ENCODE data around the gene PHF5A. TPM values are rescaled to one million over a fixed set of nuclear protein-coding genes. Genes with fewer than 3 reads are reported as not detected.
A peak's percentile ranks its signal among the peaks of the same experiment; 100 is the strongest.

The PHF5A gene
- total RNA-seq (2014; rRNA removed; shearing (Covaris generic)) = 111 and 115 TPM in 2 replicates

DNA sequence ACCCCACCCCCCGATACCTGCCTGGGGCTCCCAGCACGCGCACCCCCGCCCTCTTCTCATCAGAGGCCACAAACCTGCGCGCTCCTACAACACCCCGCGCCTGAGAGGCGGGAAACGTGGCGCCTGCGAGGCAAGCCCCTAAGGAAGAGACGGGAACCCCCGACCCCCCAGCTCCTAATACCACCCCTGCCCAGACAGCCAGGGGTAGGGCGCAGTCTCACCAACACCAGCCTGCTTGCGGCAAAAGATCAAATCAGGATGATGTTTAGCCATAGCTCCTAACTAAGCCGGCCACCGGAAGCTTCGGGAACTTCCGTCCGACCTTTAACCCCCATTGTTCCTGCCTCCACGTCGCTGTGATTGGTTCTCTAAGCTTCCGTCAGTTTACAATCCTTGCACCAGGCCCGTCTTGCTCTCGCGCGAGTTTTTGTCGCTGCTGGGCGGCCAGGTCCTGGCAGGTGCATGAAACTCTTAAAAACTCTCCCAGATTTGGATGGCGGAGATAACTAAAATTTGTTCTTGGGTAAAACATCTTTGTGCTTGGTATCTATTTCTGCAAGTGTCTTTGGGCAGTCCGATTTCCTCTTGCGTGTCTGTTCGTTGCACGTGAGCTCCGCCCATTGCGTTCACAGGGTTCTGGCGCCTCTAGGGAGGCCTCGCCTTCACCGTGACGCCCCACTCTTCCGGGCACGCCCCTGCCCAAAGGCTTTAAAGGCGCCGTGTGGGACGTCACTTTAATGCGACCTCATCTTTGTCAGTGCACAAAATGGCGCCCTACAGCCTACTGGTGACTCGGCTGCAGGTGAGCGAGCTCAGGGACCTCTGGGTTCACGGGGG, at the start of gene PHF5A, which contains the start of gene ACO2:
TSS of gene PHF5A (minus strand) at position 312 of the 837 bp plus-strand sequence. CDS start at position 273, 39 bp downstream.
TSS of gene ACO2 (plus strand) at position 737 of the 837 bp plus-strand sequence. CDS start at position 767, 30 bp downstream.
- H3K27me3 ChIP-seq (ENCODE audit: control insufficient read depth, insufficient read depth, low read length) = no peaks in the 10 kb centered on the region
- peaks cover 32% of the 10 kb centered on the region for H3K36me3 ChIP-seq (replicated peaks; ENCODE audit: control insufficient read depth, insufficient read depth, low read length)
- peak; percentile 95 for DNase-seq

GRCh38 chr22:41518048-41518347, 49.5 kb upstream of the PHF5A start:
- Histone ChIP-seq H3K27me3 (ENCODE audit: control insufficient read depth, insufficient read depth, low read length) (no peaks in the 10 kb centered on the region), H3K4me3 (ENCODE audit: insufficient read depth, low read depth, low read length) (no peak overlapping the region), H3K36me3 (replicated peaks; ENCODE audit: control insufficient read depth, insufficient read depth, low read length) (peaks cover 18% of the 10 kb centered on the region)
- DNase-seq = no peak

More for the DNA sequence above, at the start of gene PHF5A, which contains the start of gene ACO2:
- H3K4me3 ChIP-seq (ENCODE audit: insufficient read depth, low read depth, low read length) = peak within 1 kb of the TSS; percentile 91

DNA sequence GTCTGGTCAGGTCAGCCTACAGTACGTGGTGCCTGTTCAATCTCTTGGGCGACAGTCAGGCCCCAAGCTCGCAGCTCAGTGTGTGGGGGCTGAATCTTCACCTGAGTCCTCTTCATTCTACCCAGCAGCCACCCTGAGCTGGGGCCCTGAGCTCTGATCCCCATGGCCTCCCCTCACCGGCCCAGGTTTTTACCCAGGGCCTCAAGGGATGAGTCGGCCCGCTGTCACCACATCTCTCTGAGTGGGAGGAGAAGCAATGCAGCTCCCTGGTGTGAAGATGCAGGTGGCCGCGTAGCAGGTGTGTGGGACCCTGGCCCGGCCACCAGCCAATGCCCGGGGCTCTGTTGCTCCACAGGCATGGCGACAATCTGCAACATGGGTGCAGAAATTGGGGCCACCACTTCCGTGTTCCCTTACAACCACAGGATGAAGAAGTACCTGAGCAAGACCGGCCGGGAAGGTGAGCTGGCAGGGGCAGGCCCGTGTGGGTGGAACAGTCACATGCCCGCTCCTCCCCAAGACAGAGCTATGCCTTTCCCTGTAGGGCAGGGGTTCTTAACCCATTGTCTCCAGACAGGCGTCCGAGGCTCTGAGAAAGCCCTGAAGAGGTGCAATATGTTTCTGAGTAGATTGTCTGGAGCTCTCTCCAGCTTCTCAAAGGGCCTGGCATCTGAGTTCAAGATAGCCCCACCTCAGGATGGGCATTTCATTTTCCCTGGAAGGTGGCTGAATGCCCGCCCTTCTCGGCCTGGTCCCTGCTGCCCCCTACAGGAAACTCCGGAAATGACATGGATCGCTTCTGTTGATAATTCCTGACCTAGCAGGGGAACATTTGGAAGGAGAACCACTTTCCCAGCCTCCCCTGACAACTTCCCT, 48.9 kb upstream of the PHF5A start:
- Histone ChIP-seq H3K4me3 (ENCODE audit: insufficient read depth, low read depth, low read length) (no peak overlapping the region), H3K36me3 (replicated peaks; ENCODE audit: control insufficient read depth, insufficient read depth, low read length) (peaks cover 18% of the 10 kb centered on the region), H3K27me3 (ENCODE audit: control insufficient read depth, insufficient read depth, low read length) (no peaks in the 10 kb centered on the region)
- DNase-seq = peak; percentile 93

GRCh38 chr22:41516462-41516861, 48.0 kb upstream of the PHF5A start:
- H3K27me3 ChIP-seq (ENCODE audit: control insufficient read depth, insufficient read depth, low read length) = no peaks in the 10 kb centered on the region
- H3K36me3 ChIP-seq (replicated peaks; ENCODE audit: control insufficient read depth, insufficient read depth, low read length) = peaks cover 18% of the 10 kb centered on the region
- no peak overlapping the region for H3K4me3 ChIP-seq (ENCODE audit: insufficient read depth, low read depth, low read length)
- no peak for DNase-seq

DNA sequence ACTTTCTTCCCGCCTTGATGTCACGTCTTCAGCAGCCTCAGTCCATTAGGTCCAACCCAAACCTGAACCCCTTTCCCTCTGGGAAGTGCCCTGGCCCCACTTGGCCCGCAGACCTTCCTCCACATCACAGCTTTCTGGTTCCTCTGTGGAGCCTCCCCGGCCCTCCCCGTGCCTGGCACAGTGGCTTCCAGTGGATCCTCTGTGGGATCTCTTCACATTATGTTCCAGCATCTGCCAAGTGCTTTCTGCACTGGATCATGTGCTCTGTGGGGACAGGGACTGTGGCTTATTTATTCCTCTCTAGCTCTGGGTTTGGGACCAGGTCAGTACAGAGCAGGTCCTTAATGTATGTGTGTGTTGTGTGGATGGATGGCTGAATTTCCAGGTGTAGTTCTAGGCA, 44.9 kb upstream of the PHF5A start:
- no peak for DNase-seq
- no peak overlapping the region for H3K4me3 ChIP-seq (ENCODE audit: insufficient read depth, low read depth, low read length)
- no peaks in the 10 kb centered on the region for H3K27me3 ChIP-seq (ENCODE audit: control insufficient read depth, insufficient read depth, low read length)
- peaks cover 14% of the 10 kb centered on the region for H3K36me3 ChIP-seq (replicated peaks; ENCODE audit: control insufficient read depth, insufficient read depth, low read length)

GRCh38 chr22:41512421-41513194, 44.1 kb upstream of the PHF5A start:
- DNase-seq = peak; percentile 98
- H3K36me3 ChIP-seq (replicated peaks; ENCODE audit: control insufficient read depth, insufficient read depth, low read length) = peaks cover 16% of the 10 kb centered on the region
- no peak overlapping the region for H3K4me3 ChIP-seq (ENCODE audit: insufficient read depth, low read depth, low read length)
- no peaks in the 10 kb centered on the region for H3K27me3 ChIP-seq (ENCODE audit: control insufficient read depth, insufficient read depth, low read length)

GRCh38 chr22:41511521-41511968, 43.1 kb upstream of the PHF5A start:
- Histone ChIP-seq H3K4me3 (ENCODE audit: insufficient read depth, low read depth, low read length) (no peak overlapping the region), H3K27me3 (ENCODE audit: control insufficient read depth, insufficient read depth, low read length) (no peaks in the 10 kb centered on the region), H3K36me3 (replicated peaks; ENCODE audit: control insufficient read depth, insufficient read depth, low read length) (peaks cover 16% of the 10 kb centered on the region)
- no peak for DNase-seq

GRCh38 chr22:41508770-41509170, 40.3 kb upstream of the PHF5A start:
- H3K36me3 ChIP-seq (replicated peaks; ENCODE audit: control insufficient read depth, insufficient read depth, low read length) = peaks cover 6% of the 10 kb centered on the region
- DNase-seq = peak; percentile 70
- H3K4me3 ChIP-seq (ENCODE audit: insufficient read depth, low read depth, low read length) = no peak overlapping the region
- no peaks in the 10 kb centered on the region for H3K27me3 ChIP-seq (ENCODE audit: control insufficient read depth, insufficient read depth, low read length)

GRCh38 chr22:41507330-41508063, 39.0 kb upstream of the PHF5A start:
- Histone ChIP-seq H3K27me3 (ENCODE audit: control insufficient read depth, insufficient read depth, low read length) (no peaks in the 10 kb centered on the region), H3K4me3 (ENCODE audit: insufficient read depth, low read depth, low read length) (no peak overlapping the region), H3K36me3 (replicated peaks; ENCODE audit: control insufficient read depth, insufficient read depth, low read length) (peaks cover 4% of the 10 kb centered on the region)
- no peak for DNase-seq

DNA sequence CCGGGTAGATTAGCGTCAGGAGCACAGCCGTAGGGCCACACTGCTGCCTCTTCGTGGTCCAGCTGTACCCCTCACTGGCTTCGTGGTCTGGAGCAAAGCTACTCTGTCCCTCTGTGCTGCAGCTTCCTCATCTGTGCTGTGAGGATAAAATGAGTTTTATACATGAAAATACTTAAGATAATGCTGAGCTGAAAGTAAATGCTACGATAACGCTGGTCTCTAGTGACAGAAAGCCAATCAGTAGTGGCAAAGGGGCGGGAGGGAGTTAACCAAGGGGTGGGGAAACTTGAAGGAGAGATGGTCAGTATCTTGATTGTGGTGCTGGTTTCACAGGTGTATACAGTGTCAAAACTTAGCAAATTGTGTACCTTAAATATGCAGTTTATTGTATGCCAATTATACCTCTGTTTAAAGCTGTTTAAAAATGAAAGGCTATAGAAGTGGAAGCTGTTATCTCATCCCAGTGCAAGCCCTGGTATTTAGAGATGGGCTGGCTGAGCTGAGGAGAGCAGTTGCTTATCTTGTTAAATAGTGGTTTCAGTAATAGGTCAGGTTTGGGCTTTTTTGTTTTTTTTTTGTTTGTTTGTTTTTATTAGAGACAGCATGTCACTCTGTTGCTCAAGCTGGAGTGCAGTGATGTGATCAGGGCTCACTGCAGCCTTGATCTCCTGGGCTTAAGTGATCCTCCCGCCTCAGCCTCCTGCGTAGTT, 37.2 kb upstream of the PHF5A start:
- Histone ChIP-seq H3K4me3 (ENCODE audit: insufficient read depth, low read depth, low read length) (no peak overlapping the region), H3K36me3 (replicated peaks; ENCODE audit: control insufficient read depth, insufficient read depth, low read length) (peaks cover 8% of the 10 kb centered on the region), H3K27me3 (ENCODE audit: control insufficient read depth, insufficient read depth, low read length) (no peaks in the 10 kb centered on the region)
- no peak for DNase-seq

- no peak overlapping the region for H3K4me3 ChIP-seq (ENCODE audit: insufficient read depth, low read depth, low read length)
- H3K36me3 ChIP-seq (replicated peaks; ENCODE audit: control insufficient read depth, insufficient read depth, low read length) = peaks cover 10% of the 10 kb centered on the region
- no peaks in the 10 kb centered on the region for H3K27me3 ChIP-seq (ENCODE audit: control insufficient read depth, insufficient read depth, low read length)
- DNase-seq = no peak
These were observed 36.3 kb upstream of the PHF5A start for GRCh38 chr22:41504816-41505215.

- Histone ChIP-seq H3K36me3 (replicated peaks; ENCODE audit: control insufficient read depth, insufficient read depth, low read length) (peaks cover 12% of the 10 kb centered on the region), H3K4me3 (ENCODE audit: insufficient read depth, low read depth, low read length) (no peak overlapping the region), H3K27me3 (ENCODE audit: control insufficient read depth, insufficient read depth, low read length) (no peaks in the 10 kb centered on the region)
- DNase-seq = no peak
These were observed 35.9 kb upstream of the PHF5A start for GRCh38 chr22:41504397-41504796.

DNA sequence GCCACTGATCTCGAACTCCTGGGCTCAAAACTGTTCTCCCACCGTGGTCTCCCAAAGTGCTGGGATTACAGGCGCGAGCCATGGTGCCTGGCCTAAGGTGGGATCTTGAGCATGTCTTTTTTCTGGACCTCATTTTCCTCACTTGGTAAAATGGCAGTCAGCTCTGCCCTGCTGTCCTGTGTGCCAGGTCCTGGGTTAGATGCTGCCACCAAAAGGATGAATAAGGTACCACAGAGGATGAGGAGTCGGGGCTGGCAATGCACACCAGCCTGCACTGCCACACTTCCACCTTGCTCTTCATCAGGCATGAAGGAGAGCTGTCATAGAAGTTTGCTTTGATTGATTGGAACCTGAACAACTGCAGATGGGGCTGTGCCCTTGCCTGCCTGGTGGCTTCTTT, 32.7 kb upstream of the PHF5A start:
- Histone ChIP-seq H3K36me3 (replicated peaks; ENCODE audit: control insufficient read depth, insufficient read depth, low read length) (peaks cover 8% of the 10 kb centered on the region), H3K4me3 (ENCODE audit: insufficient read depth, low read depth, low read length) (no peak overlapping the region), H3K27me3 (ENCODE audit: control insufficient read depth, insufficient read depth, low read length) (no peaks in the 10 kb centered on the region)
- peak; percentile 76 for DNase-seq
